Lower leg skin (tissue), 3 donors: ENCODE results near the gene C6orf89.

ENCODE experiments used
- POLR2A ChIP-seq, 2 donors: fragments of 450-650 bp; IDR thresholded peaks; one replicate each; pipeline ENCODE4 v1.6.1; 2016 to 2017; ENCODE audit warnings: antibody characterized with exemption in 2 of 2, mild to moderate bottlenecking in 1 of 2, moderate library complexity in 1 of 2
- TF ChIP-seq, protein P1 (sequence below), 3 donors: fragments of 450-650 bp; IDR thresholded peaks; one replicate each; pipeline ENCODE4 v1.5.1; 2016; ENCODE audit warnings: antibody characterized with exemption in 3 of 3, mild to moderate bottlenecking in 3 of 3, moderate library complexity in 2 of 3

DNA sequence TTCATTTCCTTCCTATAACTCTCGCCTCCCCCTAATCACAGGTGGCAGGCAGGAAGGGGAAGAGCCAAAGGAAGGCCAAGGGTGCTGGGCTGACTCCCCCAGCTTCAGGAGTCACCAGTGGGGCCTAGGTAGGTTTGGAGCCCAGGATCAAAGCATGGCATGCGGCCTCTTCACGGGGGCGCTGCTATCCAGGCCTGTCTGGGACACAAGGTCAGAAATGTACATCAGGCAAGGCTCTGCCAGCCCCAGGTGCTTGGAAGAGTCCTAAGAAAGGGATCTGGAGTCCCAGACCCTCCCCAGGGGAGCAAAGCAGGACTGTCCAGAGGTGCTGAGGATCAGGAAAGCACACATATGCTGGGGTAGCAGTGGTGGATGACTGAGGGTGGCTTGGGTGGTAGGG, 79.2 kb downstream of the C6orf89 start:
- TF ChIP-seq, protein P1, sequence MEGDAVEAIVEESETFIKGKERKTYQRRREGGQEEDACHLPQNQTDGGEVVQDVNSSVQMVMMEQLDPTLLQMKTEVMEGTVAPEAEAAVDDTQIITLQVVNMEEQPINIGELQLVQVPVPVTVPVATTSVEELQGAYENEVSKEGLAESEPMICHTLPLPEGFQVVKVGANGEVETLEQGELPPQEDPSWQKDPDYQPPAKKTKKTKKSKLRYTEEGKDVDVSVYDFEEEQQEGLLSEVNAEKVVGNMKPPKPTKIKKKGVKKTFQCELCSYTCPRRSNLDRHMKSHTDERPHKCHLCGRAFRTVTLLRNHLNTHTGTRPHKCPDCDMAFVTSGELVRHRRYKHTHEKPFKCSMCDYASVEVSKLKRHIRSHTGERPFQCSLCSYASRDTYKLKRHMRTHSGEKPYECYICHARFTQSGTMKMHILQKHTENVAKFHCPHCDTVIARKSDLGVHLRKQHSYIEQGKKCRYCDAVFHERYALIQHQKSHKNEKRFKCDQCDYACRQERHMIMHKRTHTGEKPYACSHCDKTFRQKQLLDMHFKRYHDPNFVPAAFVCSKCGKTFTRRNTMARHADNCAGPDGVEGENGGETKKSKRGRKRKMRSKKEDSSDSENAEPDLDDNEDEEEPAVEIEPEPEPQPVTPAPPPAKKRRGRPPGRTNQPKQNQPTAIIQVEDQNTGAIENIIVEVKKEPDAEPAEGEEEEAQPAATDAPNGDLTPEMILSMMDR (IDR thresholded peaks at IDR 0.05), result no peak
- no peak for TF ChIP-seq POLR2A (IDR thresholded peaks at IDR 0.05)
